CD4-positive, alpha-beta T cell treated with Interleukin-15 for 1 hour (primary cell): ENCODE results near the gene SEMA4G.
A peak's percentile ranks its signal among the peaks of the same experiment; 100 is the strongest.

Experiments used
- DNase-seq: peaks from one replicate; pipeline ENCODE4 v3.0.0-alpha.2; 2020

SEMA4G gene

GRCh38 chr10:100989088-100989487 lies 19.8 kb downstream of the SEMA4G start:
- no peak for DNase-seq

- DNase-seq, result no peak
These were observed 24.8 kb downstream of the SEMA4G start for GRCh38 chr10:100993986-100994708.

GRCh38 chr10:100995181-100995580 lies 25.9 kb downstream of the SEMA4G start:
- no peak for DNase-seq

GRCh38 chr10:100996678-100997359 lies 27.5 kb downstream of the SEMA4G start:
- no peak for DNase-seq

- DNase-seq, result peak; percentile 58
These were observed 28.3 kb downstream of the SEMA4G start for GRCh38 chr10:100997360-100998182.

GRCh38 chr10:100998183-100998990 lies 29.1 kb downstream of the SEMA4G start:
- DNase-seq, result peak; percentile 63

GRCh38 chr10:100998991-100999741 lies 29.9 kb downstream of the SEMA4G start:
- DNase-seq, result peak; percentile 76

GRCh38 chr10:100999742-101000126 lies 30.4 kb downstream of the SEMA4G start, which contains the start of gene LZTS2:
TSS of gene LZTS2 (plus strand) at chr10:100999808. CDS start at chr10:101002539, 2,731 bp downstream.
- no peak for DNase-seq

- DNase-seq, result no peak
These were observed 31.0 kb downstream of the SEMA4G start for GRCh38 chr10:101000127-101000914.

- no peak for DNase-seq
These were observed 31.8 kb downstream of the SEMA4G start for GRCh38 chr10:101000915-101001658.

GRCh38 chr10:101001659-101002035 lies 32.3 kb downstream of the SEMA4G start:
- no peak for DNase-seq

GRCh38 chr10:101002456-101002855 lies 33.2 kb downstream of the SEMA4G start:
- no peak for DNase-seq

- DNase-seq, result no peak
These were observed 34.4 kb downstream of the SEMA4G start for GRCh38 chr10:101003639-101004206.

GRCh38 chr10:101005361-101005760 lies 36.1 kb downstream of the SEMA4G start:
- no peak for DNase-seq

- no peak for DNase-seq
These were observed 36.7 kb downstream of the SEMA4G start for GRCh38 chr10:101005869-101006567.

GRCh38 chr10:101006593-101007098 lies 37.3 kb downstream of the SEMA4G start:
- no peak for DNase-seq

- DNase-seq, result no peak
These were observed 37.9 kb downstream of the SEMA4G start for GRCh38 chr10:101007099-101007711.
